BJ (cell line): ENCODE data around the gene DNAJC5. TPM values are rescaled to one million over a fixed set of nuclear protein-coding genes. Genes with fewer than 3 reads are reported as not detected.
"Not testable (repeated sequence)": the region's sequence is repeated elsewhere in the genome, so short reads cannot be mapped to it uniquely, and the experiment has no call there.

Experiments
- CTCF ChIA-PET: fragments of 350-600 bp; formaldehyde crosslinking; extraction: SDS; loops from one replicate; lab custom pipeline; 2021; ENCODE audit warnings: antibody characterized with exemption, inconsistent platforms; lab: Yijun Ruan, JAX
- POLR2A ChIA-PET: fragments of 300-600 bp; sonication (Branson Sonifier 250); formaldehyde crosslinking; extraction: SDS; loops from one replicate; lab custom pipeline; 2021; ENCODE audit warnings: antibody characterized with exemption; lab: Charles Lee
- DNase-seq: peaks from one replicate; pipeline ENCODE4 v3.0.0-alpha.2; 2011; ENCODE audit warnings: low read depth
- H3K27me3 ChIP-seq: 2 replicates; pipeline ENCODE4 v1.6.0; 2011; ENCODE audit warnings: low read length; ENCODE audit not compliant: control insufficient read depth, insufficient read depth
- H3K36me3 ChIP-seq: 2 replicates; pipeline ENCODE4 v1.5.1; 2011; ENCODE audit warnings: low read length; ENCODE audit not compliant: control insufficient read depth, insufficient read depth
- H3K4me3 ChIP-seq: 2 replicates; pipeline ENCODE4 v1.5.1; 2011; ENCODE audit warnings: low read depth, mild to moderate bottlenecking, control low read depth, low read length
- CTCF ChIP-seq: IDR thresholded peaks from 2 replicates; pipeline ENCODE4 v1.5.1; 2011; ENCODE audit warnings: low read depth, mild to moderate bottlenecking, control low read depth, inconsistent platforms, low read length, moderate library complexity; ENCODE audit not compliant: insufficient read depth
- polyA plus RNA-seq: library from polyadenylated mRNA; depleted of rRNA; stranded (reverse); fragments of >200 nt; gene quantifications from 2 replicates; pipeline ENCODE4 v1.2.3, GENCODE V29; 2011

Gene DNAJC5
- polyA plus RNA-seq, 1 experiment = 45.6 TPM

- no peak for TF ChIP-seq CTCF
- no peak for DNase-seq
- ChIA-PET POLR2A (no interaction called here), CTCF (interaction anchor here (0.6 to 0.9 kb wide), 2 partner anchors 11 to 25 kb away, joined by 3 to 4 read pairs; no protein-coding TSS in a partner anchor)
- Histone ChIP-seq H3K27me3 (no peaks in the 10 kb centered on the region), H3K36me3 (peaks cover 18% of the 10 kb centered on the region), H3K4me3 (peak overlapping the region; percentile 69)
Measured at GRCh38 chr20:63968136-63968927, 73.4 kb downstream of the DNAJC5 start.

GRCh38 chr20:63968928-63969760, 74.2 kb downstream of the DNAJC5 start:
- no peak for TF ChIP-seq CTCF
- H3K36me3 ChIP-seq = peaks cover 13% of the 10 kb centered on the region
- ChIA-PET CTCF (interaction anchor here (0.6 to 0.9 kb wide), 2 partner anchors 12 to 24 kb away, joined by 3 to 4 read pairs; no protein-coding TSS in a partner anchor), POLR2A (no interaction called here)
- H3K4me3 ChIP-seq = peak overlapping the region; percentile 69
- no peak for DNase-seq
- H3K27me3 ChIP-seq = no peaks in the 10 kb centered on the region

- Histone ChIP-seq H3K27me3 (no peaks in the 10 kb centered on the region), H3K4me3 (peak within 1 kb of the TSS; percentile 69), H3K36me3 (peaks cover 9% of the 10 kb centered on the region)
- CTCF ChIA-PET = no interaction called here
- no peak for TF ChIP-seq CTCF
- POLR2A ChIA-PET = no interaction called here
- DNase-seq = no peak
Measured at GRCh38 chr20:63969838-63970713, 75.2 kb downstream of the DNAJC5 start, which contains the start of gene ZNF512B. Gene ZNF512B, minus strand, starts transcription at chr20:63969930. Its CDS starts 1,980 bp downstream, at chr20:63967950.

GRCh38 chr20:63970714-63971431, 75.9 kb downstream of the DNAJC5 start:
- no peak for DNase-seq
- POLR2A ChIA-PET = interaction anchor here (0.6 kb wide), 1 partner anchor 313 kb away, joined by 10 read pairs; the partner anchor contains the start of gene RTEL1
- Histone ChIP-seq H3K36me3 (peaks cover 9% of the 10 kb centered on the region), H3K4me3 (no peak overlapping the region), H3K27me3 (no peaks in the 10 kb centered on the region)
- CTCF ChIA-PET = interaction anchor here (0.9 kb wide), 1 partner anchor 101 kb away, joined by 3 read pairs; no protein-coding TSS in a partner anchor
- no peak for TF ChIP-seq CTCF

- not testable (repeated sequence) for H3K36me3 ChIP-seq, H3K27me3 ChIP-seq, DNase-seq, H3K4me3 ChIP-seq
- CTCF ChIA-PET = interaction anchor here (3.1 kb wide), 1 partner anchor 186 kb away, joined by 17 read pairs; no protein-coding TSS in a partner anchor
- POLR2A ChIA-PET = interaction anchor here (0.6 kb wide), 1 partner anchor 314 kb away, joined by 10 read pairs; the partner anchor contains the start of gene RTEL1
Measured at GRCh38 chr20:63971960-63972311, 77.0 kb downstream of the DNAJC5 start.
